ENCODE results near the gene CCDC40.

DNA sequence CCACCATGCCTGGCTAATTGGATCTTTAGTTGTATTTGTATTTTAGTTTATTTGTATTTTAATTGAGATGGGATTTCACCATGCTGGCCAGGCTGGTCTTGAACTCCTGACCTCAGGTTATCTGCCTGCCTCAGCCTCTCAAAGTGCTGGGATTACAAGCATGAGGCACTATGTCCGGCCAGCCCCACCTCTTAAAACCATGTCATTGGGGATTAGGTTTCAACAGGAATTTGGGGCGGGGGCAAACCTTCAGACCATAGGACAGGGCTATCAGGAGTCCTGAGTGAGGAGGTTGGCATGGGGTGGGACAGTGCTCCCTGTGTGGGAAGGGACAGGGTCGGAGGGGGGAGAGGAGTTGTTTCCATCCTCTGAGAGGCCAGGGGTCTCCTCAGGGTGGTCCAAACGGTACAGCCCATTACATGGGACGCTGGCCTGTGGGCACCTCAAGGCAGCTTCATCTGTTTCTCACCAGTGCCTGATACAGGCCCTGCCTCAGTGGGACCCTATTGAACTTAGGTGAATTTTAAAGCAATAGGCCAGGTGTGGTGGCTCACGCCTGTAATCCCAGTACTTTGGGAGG, 86.6 kb downstream of the CCDC40 start:
- TF ChIP-seq, protein P1, sequence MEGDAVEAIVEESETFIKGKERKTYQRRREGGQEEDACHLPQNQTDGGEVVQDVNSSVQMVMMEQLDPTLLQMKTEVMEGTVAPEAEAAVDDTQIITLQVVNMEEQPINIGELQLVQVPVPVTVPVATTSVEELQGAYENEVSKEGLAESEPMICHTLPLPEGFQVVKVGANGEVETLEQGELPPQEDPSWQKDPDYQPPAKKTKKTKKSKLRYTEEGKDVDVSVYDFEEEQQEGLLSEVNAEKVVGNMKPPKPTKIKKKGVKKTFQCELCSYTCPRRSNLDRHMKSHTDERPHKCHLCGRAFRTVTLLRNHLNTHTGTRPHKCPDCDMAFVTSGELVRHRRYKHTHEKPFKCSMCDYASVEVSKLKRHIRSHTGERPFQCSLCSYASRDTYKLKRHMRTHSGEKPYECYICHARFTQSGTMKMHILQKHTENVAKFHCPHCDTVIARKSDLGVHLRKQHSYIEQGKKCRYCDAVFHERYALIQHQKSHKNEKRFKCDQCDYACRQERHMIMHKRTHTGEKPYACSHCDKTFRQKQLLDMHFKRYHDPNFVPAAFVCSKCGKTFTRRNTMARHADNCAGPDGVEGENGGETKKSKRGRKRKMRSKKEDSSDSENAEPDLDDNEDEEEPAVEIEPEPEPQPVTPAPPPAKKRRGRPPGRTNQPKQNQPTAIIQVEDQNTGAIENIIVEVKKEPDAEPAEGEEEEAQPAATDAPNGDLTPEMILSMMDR (IDR thresholded peaks at IDR 0.05) = no peak
- no peak for TF ChIP-seq POLR2A (IDR thresholded peaks at IDR 0.05)

All from Peyer's patch (tissue), 4 donors.